ENCODE results near the gene EFHD2.
"Not testable (repeated sequence)": the region's sequence is repeated elsewhere in the genome, so short reads cannot be mapped to it uniquely, and the experiment has no call there.

GRCh38 chr1:15463926-15464322 is 54.2 kb downstream of the EFHD2 start:
- TF ChIP-seq EZH2 (IDR thresholded peaks at IDR 0.05; ENCODE audit: low read depth); CTCF (conservative IDR thresholded peaks at IDR 0.05): not testable (repeated sequence)

Measured in PC-9 (cell line).